Neural crest cell (in vitro differentiated cells): Measurements from ENCODE around the gene IKBKG. TPM values are rescaled to one million over a fixed set of nuclear protein-coding genes. Genes with fewer than 3 reads are reported as not detected.

ENCODE experiments used
- DNase-seq: peaks from one replicate; pipeline ENCODE4 v3.0.0; 2021; ENCODE audit warnings: low read depth, mixed read lengths, low spot score
- H3K27ac Mint-ChIP-seq: one replicate; pipeline ENCODE4 v1.8.0; 2021; ENCODE audit warnings: mild to moderate bottlenecking, mixed read lengths; ENCODE audit not compliant: unreplicated experiment
- H3K27me3 Mint-ChIP-seq: 2 replicates; pipeline ENCODE4 v1.8.0; 2021; ENCODE audit warnings: low read depth, mild to moderate bottlenecking, mixed read lengths
- H3K36me3 Mint-ChIP-seq: 2 replicates; pipeline ENCODE4 v1.8.0; 2021; ENCODE audit warnings: low read depth, mild to moderate bottlenecking, mixed read lengths
- H3K4me1 Mint-ChIP-seq: 2 replicates; pipeline ENCODE4 v1.8.0; 2021; ENCODE audit warnings: mixed read lengths
- H3K4me3 Mint-ChIP-seq: one replicate; pipeline ENCODE4 v1.8.0; 2021; ENCODE audit warnings: mild to moderate bottlenecking, mixed read lengths
- H3K9me3 Mint-ChIP-seq: 2 replicates; pipeline ENCODE4 v1.8.0; 2021; ENCODE audit warnings: mixed read lengths
- CTCF ChIP-seq: fragments of 200-600 bp; sonication (generic); conservative IDR thresholded peaks from 2 replicates; pipeline ENCODE4 v1.5.0; 2021; ENCODE audit warnings: antibody characterized with exemption, mild to moderate bottlenecking
- total RNA-seq: library from RNA; stranded (reverse); gene quantifications from 2 replicates; pipeline ENCODE4 v1.2.1, GENCODE V29; 2021

Gene IKBKG
- total RNA-seq, 1 donor from 2014 or later, result 21.3 TPM

DNA sequence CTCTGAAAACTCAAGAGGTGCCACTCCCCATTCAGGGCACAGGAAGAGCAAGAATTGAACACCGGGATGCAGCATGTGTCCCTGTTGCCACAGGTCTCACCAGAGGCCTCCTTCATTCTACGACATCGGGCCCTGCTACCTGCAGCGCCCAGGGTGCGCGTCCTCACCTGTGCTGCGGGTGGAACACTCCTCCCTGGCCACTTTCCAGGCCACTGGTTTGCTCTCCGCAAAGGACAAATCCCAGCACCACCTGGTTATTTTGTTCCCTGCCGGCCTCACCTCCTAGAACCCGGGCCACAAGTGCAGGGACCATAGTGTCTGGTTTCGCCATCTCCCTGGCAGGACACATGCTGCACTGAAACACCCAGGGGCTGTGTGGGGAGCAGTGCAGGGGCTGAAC lies 17.1 kb upstream of the IKBKG start:
- Mint-ChIP-seq H3K36me3 (peaks cover 2% of the 10 kb centered on the region), H3K9me3 (no peaks in the 10 kb centered on the region), H3K4me3 (no peak overlapping the region), H3K27me3 (peaks cover 3% of the 10 kb centered on the region), H3K27ac (no peak overlapping the region), H3K4me1 (peaks cover 10% of the 10 kb centered on the region)
- TF ChIP-seq CTCF, result no peak
- no peak for DNase-seq

- Mint-ChIP-seq H3K36me3 (no peaks in the 10 kb centered on the region), H3K27ac (no peak overlapping the region), H3K9me3 (no peaks in the 10 kb centered on the region), H3K4me1 (peaks cover 10% of the 10 kb centered on the region), H3K4me3 (no peak overlapping the region), H3K27me3 (no peaks in the 10 kb centered on the region)
- DNase-seq, result no peak
- TF ChIP-seq CTCF, result no peak
These were observed 15.8 kb upstream of the IKBKG start for GRCh38 chrX:154531626-154532025.

- Mint-ChIP-seq H3K27me3 (no peaks in the 10 kb centered on the region), H3K4me3 (no peak overlapping the region), H3K9me3 (no peaks in the 10 kb centered on the region), H3K4me1 (no peaks in the 10 kb centered on the region), H3K27ac (no peak overlapping the region), H3K36me3 (no peaks in the 10 kb centered on the region)
- DNase-seq, result no peak
- TF ChIP-seq CTCF, result no peak
These were observed 14.7 kb upstream of the IKBKG start for GRCh38 chrX:154532690-154533089.

- Mint-ChIP-seq H3K27ac (no peak overlapping the region), H3K9me3 (no peaks in the 10 kb centered on the region), H3K4me3 (no peak overlapping the region)
These were observed 12.7 kb upstream of the IKBKG start for GRCh38 chrX:154534526-154535322.

GRCh38 chrX:154535892-154536291 lies 11.5 kb upstream of the IKBKG start:
- H3K9me3 Mint-ChIP-seq, result no peaks in the 10 kb centered on the region
- no peaks in the 10 kb centered on the region for H3K27me3 Mint-ChIP-seq
- H3K4me3 Mint-ChIP-seq, result no peak overlapping the region
- no peaks in the 10 kb centered on the region for H3K36me3 Mint-ChIP-seq
- no peak for DNase-seq
- TF ChIP-seq CTCF, result no peak
- no peak overlapping the region for H3K27ac Mint-ChIP-seq
- H3K4me1 Mint-ChIP-seq, result no peaks in the 10 kb centered on the region

More at GRCh38 chrX:154534526-154535322, 12.7 kb upstream of the IKBKG start:
- TF ChIP-seq CTCF, result peak; percentile 94
- DNase-seq, result peak; percentile 85
- H3K27me3 Mint-ChIP-seq, result no peaks in the 10 kb centered on the region
- no peaks in the 10 kb centered on the region for H3K4me1 Mint-ChIP-seq
- no peaks in the 10 kb centered on the region for H3K36me3 Mint-ChIP-seq
